PC-3 (cell line): ENCODE data around the gene EXOC7.

Experiments used
- CTCF ChIP-seq: fragments of 300-600 bp; sonication (generic); conservative IDR thresholded peaks from 2 replicates; pipeline ENCODE4 v1.5.1; 2017; ENCODE audit warnings: antibody characterized with exemption, low read depth, mild to moderate bottlenecking, low read length
- EZH2 ChIP-seq: fragments of 300-600 bp; sonication (generic); IDR thresholded peaks from one replicate; pipeline ENCODE4 v1.6.1; 2017; ENCODE audit warnings: antibody characterized with exemption, mild to moderate bottlenecking, low read length; ENCODE audit not compliant: unreplicated experiment
- EZH2phosphoT487 ChIP-seq: fragments of 300-600 bp; sonication (generic); IDR thresholded peaks from 2 replicates; pipeline ENCODE4 v1.6.1; 2018; ENCODE audit warnings: mild to moderate bottlenecking, antibody characterized with exemption, low read length, borderline replicate concordance

- no peak for TF ChIP-seq EZH2
- no peak for TF ChIP-seq CTCF
- no peak for TF ChIP-seq EZH2phosphoT487
Measured at GRCh38 chr17:76104896-76105231, 1.3 kb upstream of the EXOC7 start.
